Peyer's patch (tissue), 4 donors: ENCODE measurements around the gene ACTL7B. TPM values are rescaled to one million over a fixed set of nuclear protein-coding genes. Genes with fewer than 3 reads are reported as not detected.

Experiments
- DNase-seq, 3 donors: peaks; one replicate each; pipeline ENCODE4 v3.0.0-alpha.2; 2017 to 2019
- H3K27ac ChIP-seq, 4 donors: fragments of 200-600 bp; sonication (generic); one replicate each; pipeline ENCODE4 v1.5.1; 2016 to 2019
- H3K27me3 ChIP-seq, 2 donors: fragments of 200-600 bp; sonication (generic); one replicate each; pipeline ENCODE4 v1.5.1; 2019
- H3K36me3 ChIP-seq, 3 donors: fragments of 200-600 bp; sonication (generic); one replicate each; pipeline ENCODE4 v1.5.1; 2016 to 2019
- H3K4me1 ChIP-seq, 4 donors: fragments of 200-600 bp; sonication (generic); one replicate each; pipeline ENCODE4 v1.5.1; 2016 to 2019
- H3K4me3 ChIP-seq, 4 donors: fragments of 200-600 bp; sonication (generic); 1 replicate in 3 of 4; 2 replicates in 1 of 4; pipeline ENCODE4 v1.5.1; 2016 to 2019; ENCODE audit warnings: mild to moderate bottlenecking in 1 of 4
- H3K9me3 ChIP-seq, 4 donors: fragments of 200-600 bp; sonication (generic); one replicate each; pipeline ENCODE4 v1.5.1; 2016 to 2019; ENCODE audit warnings: mild to moderate bottlenecking in 1 of 4
- POLR2A ChIP-seq, 2 donors: fragments of 450-650 bp; IDR thresholded peaks; one replicate each; pipeline ENCODE4 v1.5.1; 2017; ENCODE audit warnings: antibody characterized with exemption in 2 of 2, mild to moderate bottlenecking in 2 of 2, moderate library complexity in 2 of 2
- total RNA-seq, 4 donors: library from RNA; depleted of rRNA; stranded (reverse); fragments of >200 nt; gene quantifications; one replicate each; pipeline ENCODE4 v1.1.0, GENCODE V29; 2016
- TF ChIP-seq, protein P1 (sequence below), 6 experiments: fragments of 450-650 bp in 4 of 6; fragments of 200-600 bp in 2 of 6; sonication (generic) in 1 of 6; IDR thresholded peaks; one replicate each; pipeline ENCODE4 v1.5.1; 2017 to 2019; ENCODE audit warnings: antibody characterized with exemption in 6 of 6, mild to moderate bottlenecking in 3 of 6, moderate library complexity in 1 of 6

The ACTL7B gene
- total RNA-seq, 4 donors from 2014 or later: not detected

DNA sequence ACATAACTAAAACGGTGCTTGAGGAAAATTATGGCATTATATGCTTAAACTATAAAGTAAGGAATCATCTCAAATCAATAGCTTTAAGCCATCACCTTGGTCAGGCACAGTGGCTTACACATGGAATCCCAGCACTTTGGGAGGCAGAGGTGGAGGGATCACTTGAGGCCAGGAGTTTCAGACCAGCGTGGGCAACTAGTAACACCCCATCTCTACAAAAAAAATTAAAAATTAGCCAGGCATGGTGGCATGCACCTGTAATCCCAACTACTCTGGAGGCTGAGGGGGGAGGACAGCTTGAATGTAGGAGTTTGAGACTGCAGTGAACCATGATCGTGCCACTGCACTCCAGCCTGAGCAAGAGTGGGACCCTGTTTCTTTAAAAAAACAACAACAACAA lies 28.9 kb upstream of the ACTL7B start:
- no peak overlapping the region for H3K27ac ChIP-seq
- TF ChIP-seq, protein P1, sequence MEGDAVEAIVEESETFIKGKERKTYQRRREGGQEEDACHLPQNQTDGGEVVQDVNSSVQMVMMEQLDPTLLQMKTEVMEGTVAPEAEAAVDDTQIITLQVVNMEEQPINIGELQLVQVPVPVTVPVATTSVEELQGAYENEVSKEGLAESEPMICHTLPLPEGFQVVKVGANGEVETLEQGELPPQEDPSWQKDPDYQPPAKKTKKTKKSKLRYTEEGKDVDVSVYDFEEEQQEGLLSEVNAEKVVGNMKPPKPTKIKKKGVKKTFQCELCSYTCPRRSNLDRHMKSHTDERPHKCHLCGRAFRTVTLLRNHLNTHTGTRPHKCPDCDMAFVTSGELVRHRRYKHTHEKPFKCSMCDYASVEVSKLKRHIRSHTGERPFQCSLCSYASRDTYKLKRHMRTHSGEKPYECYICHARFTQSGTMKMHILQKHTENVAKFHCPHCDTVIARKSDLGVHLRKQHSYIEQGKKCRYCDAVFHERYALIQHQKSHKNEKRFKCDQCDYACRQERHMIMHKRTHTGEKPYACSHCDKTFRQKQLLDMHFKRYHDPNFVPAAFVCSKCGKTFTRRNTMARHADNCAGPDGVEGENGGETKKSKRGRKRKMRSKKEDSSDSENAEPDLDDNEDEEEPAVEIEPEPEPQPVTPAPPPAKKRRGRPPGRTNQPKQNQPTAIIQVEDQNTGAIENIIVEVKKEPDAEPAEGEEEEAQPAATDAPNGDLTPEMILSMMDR (IDR thresholded peaks at IDR 0.05): no peak
- no peak for TF ChIP-seq POLR2A (IDR thresholded peaks at IDR 0.05)
- no peak for DNase-seq
- no peaks in the 10 kb centered on the region for H3K9me3 ChIP-seq
- H3K36me3 ChIP-seq: peaks cover 0 to 38% (median 0%) of the 10 kb centered on the region in 3 donors
- H3K4me1 ChIP-seq: peaks cover 0 to 5% (median 0%) of the 10 kb centered on the region in 4 donors
- no peak overlapping the region for H3K4me3 ChIP-seq
- H3K27me3 ChIP-seq: no peaks in the 10 kb centered on the region

DNA sequence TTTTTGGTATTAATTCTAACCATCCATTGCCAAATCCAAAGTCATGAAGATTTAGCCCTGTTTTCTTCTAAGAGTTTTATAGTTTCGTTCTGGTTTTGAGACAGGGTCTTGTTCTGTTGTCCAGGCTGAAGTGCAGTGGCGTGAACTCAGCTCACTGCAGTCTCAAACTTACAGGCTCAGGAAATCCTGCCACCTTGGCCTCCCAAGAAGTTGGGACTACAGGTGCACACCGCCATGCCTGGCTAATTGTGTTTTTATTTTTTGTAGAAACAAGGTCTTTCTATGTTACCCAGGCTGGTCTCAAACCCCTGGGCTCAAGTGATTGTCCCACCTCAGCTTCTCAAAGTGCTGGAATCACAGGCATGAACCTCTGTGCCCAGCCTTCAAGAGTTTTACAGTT lies 27.3 kb upstream of the ACTL7B start:
- H3K36me3 ChIP-seq: peaks cover 0 to 48% (median 0%) of the 10 kb centered on the region in 3 donors
- no peak overlapping the region for H3K4me3 ChIP-seq

DNA sequence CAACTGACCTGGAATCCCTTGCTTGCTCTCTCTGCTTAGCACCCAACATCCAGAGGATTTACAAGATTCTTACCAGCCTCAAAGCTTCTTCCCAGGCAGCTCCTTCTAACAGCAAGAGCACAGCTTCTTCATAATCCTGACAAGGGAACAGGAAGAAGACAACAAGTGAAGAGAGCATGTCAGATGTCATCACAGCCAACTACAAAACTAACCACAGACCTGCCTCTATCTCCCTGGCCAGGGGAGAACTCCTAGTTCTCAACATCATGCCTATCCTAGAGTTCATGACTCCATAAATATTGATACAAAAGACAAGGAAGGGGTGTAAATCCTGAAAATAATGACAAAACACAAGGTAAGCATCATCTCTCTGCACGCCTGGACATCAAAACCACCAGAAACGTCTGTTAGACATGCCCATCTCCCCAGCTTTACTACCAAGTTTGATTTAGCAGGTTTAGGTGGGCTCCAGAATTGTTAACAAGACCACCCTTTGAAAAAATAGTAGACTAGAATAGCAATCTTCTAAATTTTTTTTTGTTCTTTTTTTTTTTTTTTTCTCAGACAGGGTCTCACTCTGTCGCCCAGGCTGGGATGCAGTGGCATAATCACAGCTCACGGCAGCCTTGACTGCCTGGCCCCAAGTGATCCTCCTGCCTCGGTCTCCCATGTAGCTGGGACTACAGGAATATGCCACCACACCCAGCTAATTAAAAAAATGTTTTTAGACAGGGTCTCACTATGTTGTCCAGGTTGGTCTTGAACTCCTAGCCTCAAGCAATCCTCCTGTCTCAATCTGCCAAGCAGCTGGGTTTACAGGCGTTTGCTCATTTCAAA lies 26.5 kb upstream of the ACTL7B start:
- TF ChIP-seq, protein P1 (IDR thresholded peaks at IDR 0.05): no peak
- no peak for TF ChIP-seq POLR2A (IDR thresholded peaks at IDR 0.05)
- peaks cover 0 to 56% (median 0%) of the 10 kb centered on the region in 3 donors for H3K36me3 ChIP-seq
- no peak for DNase-seq

More for the DNA sequence above, 27.3 kb upstream of the ACTL7B start:
- DNase-seq: no peak
- H3K4me1 ChIP-seq: peaks cover 0 to 5% (median 0%) of the 10 kb centered on the region in 4 donors
- H3K27ac ChIP-seq: no peak overlapping the region
- no peaks in the 10 kb centered on the region for H3K27me3 ChIP-seq
- no peaks in the 10 kb centered on the region for H3K9me3 ChIP-seq
- no peak for TF ChIP-seq POLR2A (IDR thresholded peaks at IDR 0.05)
- TF ChIP-seq, protein P1 (IDR thresholded peaks at IDR 0.05): no peak

DNA sequence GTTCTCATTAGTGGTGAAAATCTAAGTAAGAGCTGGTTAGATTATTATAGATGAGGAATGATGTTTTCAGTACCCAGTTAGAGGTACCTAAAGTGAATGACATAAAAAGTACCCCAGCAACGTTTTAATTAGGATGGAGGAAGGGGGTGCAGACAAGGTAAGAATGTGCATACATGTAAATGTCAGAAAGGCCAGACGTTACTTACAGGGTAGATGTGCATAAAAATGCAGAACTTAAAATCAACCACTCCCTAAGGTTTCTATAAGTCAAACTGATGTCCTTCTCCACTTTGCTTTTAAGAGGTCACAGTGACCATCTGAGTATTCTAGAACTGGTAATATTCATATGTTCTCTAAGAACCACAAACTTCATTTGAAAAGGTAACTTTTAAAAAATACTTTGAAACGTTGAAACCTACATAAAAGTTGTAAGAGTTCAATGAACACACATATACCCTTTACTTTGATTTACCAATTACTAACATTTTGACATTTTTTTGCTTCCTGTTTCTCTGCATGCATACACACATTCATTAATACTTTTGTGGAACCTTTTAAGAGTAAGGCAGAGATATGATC lies 25.0 kb upstream of the ACTL7B start:
- H3K4me3 ChIP-seq: no peak overlapping the region
- TF ChIP-seq POLR2A (IDR thresholded peaks at IDR 0.05): no peak
- no peak overlapping the region for H3K27ac ChIP-seq
- DNase-seq: no peak
- no peaks in the 10 kb centered on the region for H3K9me3 ChIP-seq
- peaks cover 0 to 3% (median 0%) of the 10 kb centered on the region in 4 donors for H3K4me1 ChIP-seq
- no peaks in the 10 kb centered on the region for H3K27me3 ChIP-seq
- peaks cover 0 to 59% (median 0%) of the 10 kb centered on the region in 3 donors for H3K36me3 ChIP-seq

More for the DNA sequence above, 26.5 kb upstream of the ACTL7B start:
- Histone ChIP-seq H3K27me3 (no peaks in the 10 kb centered on the region), H3K4me1 (peaks cover 0 to 5% (median 0%) of the 10 kb centered on the region in 4 donors), H3K4me3 (no peak overlapping the region), H3K9me3 (no peaks in the 10 kb centered on the region), H3K27ac (no peak overlapping the region)

DNA sequence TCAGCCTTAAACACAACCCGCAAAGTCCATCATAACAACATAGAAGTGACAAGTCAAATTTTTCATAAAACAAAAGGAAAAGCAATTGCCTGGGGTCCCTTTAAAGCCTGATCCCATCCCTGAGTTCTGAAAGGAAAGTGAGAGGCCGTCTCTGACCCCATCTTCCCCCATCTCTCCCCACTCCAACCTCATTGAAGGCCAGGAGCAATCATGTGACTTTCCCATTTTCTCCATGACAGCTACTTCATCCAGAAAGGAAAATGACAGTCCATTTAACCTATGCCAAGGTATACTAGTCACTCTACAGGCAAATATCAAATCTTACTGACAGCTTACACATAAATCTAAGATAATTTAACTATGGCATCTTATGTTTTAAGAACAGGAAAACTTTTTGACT lies 21.7 kb upstream of the ACTL7B start:
- DNase-seq: no peak
- Histone ChIP-seq H3K27ac (no peak overlapping the region), H3K27me3 (no peaks in the 10 kb centered on the region), H3K4me3 (no peak overlapping the region), H3K4me1 (no peaks in the 10 kb centered on the region), H3K9me3 (no peaks in the 10 kb centered on the region), H3K36me3 (peaks cover 0 to 86% (median 0%) of the 10 kb centered on the region in 3 donors)
- TF ChIP-seq, protein P1 (IDR thresholded peaks at IDR 0.05): no peak
- TF ChIP-seq POLR2A (IDR thresholded peaks at IDR 0.05): no peak

DNA sequence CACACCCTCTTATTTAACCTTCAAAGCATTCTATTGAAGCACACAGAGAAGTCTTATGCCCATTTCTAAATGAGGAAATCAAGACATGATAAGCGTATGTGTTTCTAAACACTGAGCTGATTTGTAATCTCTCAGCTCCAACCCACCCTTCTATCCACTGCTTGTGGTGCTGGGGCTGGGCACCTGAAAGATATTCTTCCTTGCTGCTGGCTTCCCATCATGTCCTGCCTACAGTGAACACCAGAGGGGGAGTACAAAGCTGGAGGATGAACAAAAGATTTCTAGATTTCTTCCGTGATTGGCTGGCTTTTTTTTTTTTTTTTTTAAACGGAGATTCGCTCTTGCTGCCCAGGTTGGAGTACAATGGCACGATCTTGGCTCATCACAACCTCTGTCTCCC lies 20.6 kb upstream of the ACTL7B start:
- Histone ChIP-seq H3K4me1 (no peaks in the 10 kb centered on the region), H3K9me3 (no peaks in the 10 kb centered on the region), H3K27me3 (no peaks in the 10 kb centered on the region), H3K4me3 (no peak overlapping the region), H3K36me3 (peaks cover 0 to 89% (median 0%) of the 10 kb centered on the region in 3 donors), H3K27ac (no peak overlapping the region)
- no peak for DNase-seq
- TF ChIP-seq POLR2A (IDR thresholded peaks at IDR 0.05): no peak
- TF ChIP-seq, protein P1 (IDR thresholded peaks at IDR 0.05): no peak
